ENCODE results near the gene CAP2. TPM values are rescaled to one million over a fixed set of nuclear protein-coding genes. Genes with fewer than 3 reads are reported as not detected.

CAP2 gene
- total RNA-seq, 2 donors from 2014 or later = 2.3 to 5.7 TPM

DNA sequence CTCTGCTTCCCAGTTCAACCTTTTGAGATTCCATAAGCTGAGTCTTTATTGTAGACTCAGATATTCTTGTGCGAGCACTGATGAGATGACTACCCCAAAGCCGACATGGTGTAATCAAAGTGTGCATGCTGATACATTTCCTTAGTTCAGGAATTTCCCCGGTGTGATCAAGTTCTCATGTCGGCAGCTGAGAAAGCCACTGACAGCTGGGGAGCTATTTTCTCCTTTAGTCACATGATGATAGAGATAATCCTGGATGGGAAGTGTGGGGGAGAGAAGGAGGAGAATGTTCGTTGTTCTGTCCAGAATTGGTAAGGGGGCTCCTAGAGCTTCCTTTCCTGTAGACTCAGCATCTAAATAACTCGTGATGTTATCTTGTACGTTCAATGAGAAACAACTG is 7.7 kb upstream of the CAP2 start:
- ATAC-seq = no peak
- no peak for DNase-seq

DNA sequence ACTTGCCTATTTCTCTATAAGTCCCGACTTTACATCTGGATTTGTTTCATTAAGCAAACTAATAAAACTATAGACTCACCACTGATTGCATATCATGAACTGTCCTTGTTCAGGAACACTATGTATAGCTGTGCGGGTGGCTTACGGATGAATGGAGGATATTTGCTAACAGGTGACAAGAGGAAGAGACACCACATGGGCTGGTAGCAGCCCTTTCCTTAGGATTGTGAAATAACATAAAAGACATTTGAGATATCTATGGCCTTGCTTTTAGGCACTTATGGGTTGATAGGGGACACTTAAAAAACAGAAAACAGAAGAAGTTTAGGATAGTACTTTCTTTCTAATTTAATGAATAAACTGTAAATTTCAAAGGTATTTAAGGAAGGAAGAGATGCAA is 5.0 kb upstream of the CAP2 start:
- DNase-seq (no peak), ATAC-seq (no peak)
- Histone ChIP-seq H3K9me3 (no peaks in the 10 kb centered on the region), H3K4me3 (no peak overlapping the region), H3K36me3 (replicated peaks in 1 of 2; ENCODE audit: insufficient read depth in 1 of 2, low read depth in 2 of 2) (no peaks in the 10 kb centered on the region), H3K27ac (no peak overlapping the region), H3K27me3 (peaks cover 0 to 1% of the 10 kb centered on the region in 2 donors), H3K4me1 (no peaks in the 10 kb centered on the region)
- intact Hi-C loops (cut with DNase I) = no loop called here
- TF ChIP-seq, protein P1, sequence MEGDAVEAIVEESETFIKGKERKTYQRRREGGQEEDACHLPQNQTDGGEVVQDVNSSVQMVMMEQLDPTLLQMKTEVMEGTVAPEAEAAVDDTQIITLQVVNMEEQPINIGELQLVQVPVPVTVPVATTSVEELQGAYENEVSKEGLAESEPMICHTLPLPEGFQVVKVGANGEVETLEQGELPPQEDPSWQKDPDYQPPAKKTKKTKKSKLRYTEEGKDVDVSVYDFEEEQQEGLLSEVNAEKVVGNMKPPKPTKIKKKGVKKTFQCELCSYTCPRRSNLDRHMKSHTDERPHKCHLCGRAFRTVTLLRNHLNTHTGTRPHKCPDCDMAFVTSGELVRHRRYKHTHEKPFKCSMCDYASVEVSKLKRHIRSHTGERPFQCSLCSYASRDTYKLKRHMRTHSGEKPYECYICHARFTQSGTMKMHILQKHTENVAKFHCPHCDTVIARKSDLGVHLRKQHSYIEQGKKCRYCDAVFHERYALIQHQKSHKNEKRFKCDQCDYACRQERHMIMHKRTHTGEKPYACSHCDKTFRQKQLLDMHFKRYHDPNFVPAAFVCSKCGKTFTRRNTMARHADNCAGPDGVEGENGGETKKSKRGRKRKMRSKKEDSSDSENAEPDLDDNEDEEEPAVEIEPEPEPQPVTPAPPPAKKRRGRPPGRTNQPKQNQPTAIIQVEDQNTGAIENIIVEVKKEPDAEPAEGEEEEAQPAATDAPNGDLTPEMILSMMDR (IDR thresholded peaks at IDR 0.05) = no peak
- TF ChIP-seq POLR2A (IDR thresholded peaks at IDR 0.05) = no peak
- WGBS, 2 donors = 67 to 94% methylated on average over 3 of the region's 3 CpGs

More for the DNA sequence above, 7.7 kb upstream of the CAP2 start:
- H3K27ac ChIP-seq = no peak overlapping the region
- intact Hi-C loops (cut with DNase I) = no loop called here
- no peak for TF ChIP-seq POLR2A (IDR thresholded peaks at IDR 0.05)
- TF ChIP-seq, protein P1 (IDR thresholded peaks at IDR 0.05) = no peak
- H3K4me3 ChIP-seq = no peak overlapping the region
- H3K36me3 ChIP-seq (replicated peaks in 1 of 2; ENCODE audit: insufficient read depth in 1 of 2, low read depth in 2 of 2) = no peaks in the 10 kb centered on the region
- WGBS, 2 donors = 62 to 70% methylated on average over 7 of the region's 7 CpGs
- H3K4me1 ChIP-seq = no peaks in the 10 kb centered on the region
- no peaks in the 10 kb centered on the region for H3K9me3 ChIP-seq
- peaks cover 0 to 4% of the 10 kb centered on the region in 2 donors for H3K27me3 ChIP-seq

DNA sequence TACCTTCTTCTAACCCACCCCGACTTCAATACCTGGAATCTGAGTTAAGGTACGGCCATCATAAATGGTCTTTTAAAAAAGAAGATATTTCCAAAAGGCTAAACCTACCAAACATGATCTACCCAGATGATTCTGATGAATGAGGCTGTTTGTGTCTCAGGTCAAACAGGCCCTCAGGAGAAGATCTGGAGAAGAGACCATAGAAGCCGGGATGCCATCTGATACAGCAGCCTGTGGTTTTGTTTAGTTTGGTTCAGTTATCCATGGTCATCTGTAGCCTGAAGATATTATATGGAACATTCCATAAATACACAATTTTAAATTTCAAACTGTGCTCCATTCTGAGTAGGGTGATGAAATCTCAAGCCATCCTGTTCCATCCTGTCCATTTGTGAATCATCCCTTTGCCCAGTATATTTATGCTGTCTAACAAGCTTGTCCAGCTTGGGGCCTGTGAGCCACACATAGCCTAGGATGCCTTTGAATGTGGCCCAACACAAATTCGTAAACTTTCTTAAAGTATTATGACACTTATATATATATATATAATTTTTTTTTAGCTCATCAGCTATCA is 4.0 kb upstream of the CAP2 start:
- H3K27ac ChIP-seq = no peak overlapping the region
- no peak overlapping the region for H3K4me3 ChIP-seq
- no peaks in the 10 kb centered on the region for H3K36me3 ChIP-seq (replicated peaks in 1 of 2; ENCODE audit: insufficient read depth in 1 of 2, low read depth in 2 of 2)
- intact Hi-C loops (cut with DNase I) = no loop called here
- no peak for TF ChIP-seq POLR2A (IDR thresholded peaks at IDR 0.05)
- TF ChIP-seq, protein P1 (IDR thresholded peaks at IDR 0.05) = no peak
- no peak for DNase-seq
- peaks cover under 1% of the 10 kb centered on the region for H3K4me1 ChIP-seq
- ATAC-seq = no peak
- H3K9me3 ChIP-seq = no peaks in the 10 kb centered on the region
- 85 to 93% methylated on average over 4 of the region's 4 CpGs for WGBS, 2 donors
- no peaks in the 10 kb centered on the region for H3K27me3 ChIP-seq

DNA sequence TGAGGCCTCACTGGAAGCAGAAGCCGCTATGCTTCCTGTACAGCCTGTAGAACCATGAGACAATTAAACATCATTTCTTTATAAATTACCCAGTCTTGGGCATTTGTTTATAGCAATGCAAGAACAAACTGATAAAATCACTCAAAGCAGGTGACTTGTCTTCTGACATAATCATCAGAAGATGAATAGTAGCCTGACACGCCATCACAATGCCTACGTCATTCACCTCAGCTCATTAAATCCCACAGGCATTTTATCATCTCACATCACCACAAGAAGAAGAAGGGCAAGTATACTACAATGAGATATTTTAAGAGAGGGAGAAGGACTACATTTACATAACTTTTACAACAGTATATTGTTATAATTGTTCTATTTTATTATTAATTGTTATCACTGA is 3.1 kb upstream of the CAP2 start:
- H3K27me3 ChIP-seq = no peaks in the 10 kb centered on the region
- H3K36me3 ChIP-seq (replicated peaks in 1 of 2; ENCODE audit: insufficient read depth in 1 of 2, low read depth in 2 of 2) = no peaks in the 10 kb centered on the region
- H3K27ac ChIP-seq = no peak overlapping the region
- no peaks in the 10 kb centered on the region for H3K9me3 ChIP-seq
- TF ChIP-seq, protein P1 (IDR thresholded peaks at IDR 0.05) = no peak
- no peak for TF ChIP-seq POLR2A (IDR thresholded peaks at IDR 0.05)
- intact Hi-C loops (cut with DNase I) = no loop called here
- 93 to 94% methylated on average over 3 of the region's 3 CpGs for WGBS, 2 donors
- no peak for DNase-seq
- H3K4me3 ChIP-seq = no peak overlapping the region
- ATAC-seq = no peak
- peaks cover 9% of the 10 kb centered on the region for H3K4me1 ChIP-seq

DNA sequence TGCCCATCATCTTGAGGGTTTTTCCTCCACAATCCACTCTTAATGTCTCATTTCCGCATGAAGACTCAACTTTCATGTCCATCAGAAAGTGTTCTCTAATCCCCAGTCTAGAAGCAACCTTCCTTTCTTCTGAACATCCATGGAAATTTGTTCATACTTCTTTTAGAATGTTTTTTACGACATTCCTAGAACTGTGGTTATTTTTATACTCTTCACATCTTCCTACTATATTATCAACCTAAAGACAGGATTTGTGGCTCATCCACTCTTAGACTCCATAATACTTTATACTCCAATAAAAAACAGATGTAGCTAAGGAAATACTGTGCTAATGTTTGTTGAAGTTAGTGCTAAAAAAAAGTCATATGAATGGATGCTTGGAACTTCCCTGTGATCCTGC is 1.4 kb upstream of the CAP2 start:
- no peaks in the 10 kb centered on the region for H3K9me3 ChIP-seq

More for the DNA sequence above, 1.4 kb upstream of the CAP2 start:
- Histone ChIP-seq H3K4me3 (no peak overlapping the region), H3K4me1 (peaks cover 10% of the 10 kb centered on the region), H3K36me3 (replicated peaks in 1 of 2; ENCODE audit: insufficient read depth in 1 of 2, low read depth in 2 of 2) (no peaks in the 10 kb centered on the region), H3K27me3 (no peaks in the 10 kb centered on the region), H3K27ac (no peak overlapping the region)
- intact Hi-C loops (cut with DNase I) = no loop called here
- 87 to 95% methylated on average over 2 of the region's 2 CpGs for WGBS, 2 donors
- no peak for ATAC-seq
- TF ChIP-seq, protein P1 (IDR thresholded peaks at IDR 0.05) = no peak
- no peak for TF ChIP-seq POLR2A (IDR thresholded peaks at IDR 0.05)
- DNase-seq = no peak

All from body of pancreas (tissue), 4 donors.